ENCODE measurements around the gene HTN3. TPM values are rescaled to one million over a fixed set of nuclear protein-coding genes. Genes with fewer than 3 reads are reported as not detected.
"Not testable (repeated sequence)": the region's sequence is repeated elsewhere in the genome, so short reads cannot be mapped to it uniquely, and the experiment has no call there.

The HTN3 gene
- total RNA-seq = not detected

- in situ Hi-C loops (cut with MboI; ENCODE audit: low pct_unique_long_range_greater_than_20kb in 2 of 9, low sequenced_read_pairs in 9 of 9, unreplicated experiment in 9 of 9); H3K27ac ChIP-seq; H3K4me1 ChIP-seq (replicated peaks in 1 of 2); H3K4me3 ChIP-seq; ATAC-seq (replicated peaks in 6 of 8): not testable (repeated sequence)
- 25 to 100% (median 78%) methylated on average over 1 to 5 of the region's 7 CpGs; no CpG with 5 or more reads in 3 of the 10 experiments for WGBS, 10 experiments
Observed at GRCh38 chr4:70028159-70028558, at the start of gene HTN3. TSS of gene HTN3 (plus strand) at chr4:70028459. CDS start at chr4:70030741, 2,282 bp downstream.

GRCh38 chr4:69984030-69984443, 44.2 kb upstream of the HTN3 start:
- 20 to 65% (median 47%) methylated on average over 1 to 2 of the region's 2 CpGs; no CpG with 5 or more reads in 4 of the 10 experiments for WGBS, 10 experiments
- in situ Hi-C loops (cut with MboI; ENCODE audit: low pct_unique_long_range_greater_than_20kb in 2 of 9, low sequenced_read_pairs in 9 of 9, unreplicated experiment in 9 of 9) = no loop called here
- ATAC-seq (replicated peaks in 6 of 8) = peak; percentile 36 to 95 (median 70)
- H3K27ac ChIP-seq = no peak overlapping the region
- H3K4me3 ChIP-seq = no peak overlapping the region
- no peaks in the 10 kb centered on the region for H3K4me1 ChIP-seq (replicated peaks in 1 of 2)

- H3K27ac ChIP-seq = no peak overlapping the region
- WGBS, 10 experiments = 22 to 94% (median 75%) methylated on average over 1 of the region's 1 CpG; no CpG with 5 or more reads in 1 of the 10 experiments
- no peak overlapping the region for H3K4me3 ChIP-seq
- in situ Hi-C loops (cut with MboI; ENCODE audit: low pct_unique_long_range_greater_than_20kb in 2 of 9, low sequenced_read_pairs in 9 of 9, unreplicated experiment in 9 of 9) = no loop called here
- no peaks in the 10 kb centered on the region for H3K4me1 ChIP-seq (replicated peaks in 1 of 2)
- ATAC-seq (replicated peaks in 6 of 8) = no peak
Observed at GRCh38 chr4:69986663-69987062, 41.6 kb upstream of the HTN3 start.

- Histone ChIP-seq H3K27ac (no peak overlapping the region), H3K4me1 (replicated peaks in 1 of 2) (no peaks in the 10 kb centered on the region), H3K4me3 (no peak overlapping the region)
- in situ Hi-C loops (cut with MboI; ENCODE audit: low pct_unique_long_range_greater_than_20kb in 2 of 9, low sequenced_read_pairs in 9 of 9, unreplicated experiment in 9 of 9) = no loop called here
- 61 to 100% (median 88%) methylated on average over 1 to 4 of the region's 4 CpGs for WGBS, 10 experiments
- ATAC-seq (replicated peaks in 6 of 8) = no peak
Observed at GRCh38 chr4:69991016-69991415, 37.2 kb upstream of the HTN3 start.

- ATAC-seq (replicated peaks in 6 of 8) = no peak
- no peaks in the 10 kb centered on the region for H3K4me1 ChIP-seq (replicated peaks in 1 of 2)
- H3K4me3 ChIP-seq = no peak overlapping the region
- no peak overlapping the region for H3K27ac ChIP-seq
- in situ Hi-C loops (cut with MboI; ENCODE audit: low pct_unique_long_range_greater_than_20kb in 2 of 9, low sequenced_read_pairs in 9 of 9, unreplicated experiment in 9 of 9) = no loop called here
- 12 to 90% (median 60%) methylated on average over 1 to 5 of the region's 5 CpGs; no CpG with 5 or more reads in 1 of the 10 experiments for WGBS, 10 experiments
Observed at GRCh38 chr4:69994782-69995181, 33.5 kb upstream of the HTN3 start.

GRCh38 chr4:69995526-69996016, 32.7 kb upstream of the HTN3 start, which contains the start of gene STATH:
TSS of gene STATH (plus strand) at chr4:69995966. CDS start at chr4:69998438, 2,472 bp downstream.
- no peak for ATAC-seq (replicated peaks in 6 of 8)
- Histone ChIP-seq H3K4me3 (no peak within 1 kb of the TSS), H3K4me1 (replicated peaks in 1 of 2) (no peaks in the 10 kb centered on the region), H3K27ac (no peak within 1 kb of the TSS)
- WGBS, 10 experiments = 0 to 100% (median 78%) methylated on average over 1 to 3 of the region's 3 CpGs
- in situ Hi-C loops (cut with MboI; ENCODE audit: low pct_unique_long_range_greater_than_20kb in 2 of 9, low sequenced_read_pairs in 9 of 9, unreplicated experiment in 9 of 9) = no loop called here

- no peak overlapping the region for H3K27ac ChIP-seq
- ATAC-seq (replicated peaks in 6 of 8) = peak in 1 of 8 experiments; percentile 18
- no peak overlapping the region for H3K4me3 ChIP-seq
- H3K4me1 ChIP-seq (replicated peaks in 1 of 2) = no peaks in the 10 kb centered on the region
- WGBS, 10 experiments = 0 to 100% (median 80%) methylated on average over 1 to 3 of the region's 3 CpGs
- in situ Hi-C loops (cut with MboI; ENCODE audit: low pct_unique_long_range_greater_than_20kb in 2 of 9, low sequenced_read_pairs in 9 of 9, unreplicated experiment in 9 of 9) = no loop called here
Observed at GRCh38 chr4:69999420-69999819, 28.8 kb upstream of the HTN3 start.

- H3K4me3 ChIP-seq = no peak overlapping the region
- in situ Hi-C loops (cut with MboI; ENCODE audit: low pct_unique_long_range_greater_than_20kb in 2 of 9, low sequenced_read_pairs in 9 of 9, unreplicated experiment in 9 of 9) = no loop called here
- ATAC-seq (replicated peaks in 6 of 8) = no peak
- H3K4me1 ChIP-seq (replicated peaks in 1 of 2) = no peaks in the 10 kb centered on the region
- no peak overlapping the region for H3K27ac ChIP-seq
- WGBS, 10 experiments = 14 to 100% (median 67%) methylated on average over 1 of the region's 1 CpG; no CpG with 5 or more reads in 1 of the 10 experiments
Observed at GRCh38 chr4:70000711-70001110, 27.5 kb upstream of the HTN3 start.

- in situ Hi-C loops (cut with MboI; ENCODE audit: low pct_unique_long_range_greater_than_20kb in 2 of 9, low sequenced_read_pairs in 9 of 9, unreplicated experiment in 9 of 9) = no loop called here
- Histone ChIP-seq H3K4me3 (no peak overlapping the region), H3K27ac (no peak overlapping the region), H3K4me1 (replicated peaks in 1 of 2) (no peaks in the 10 kb centered on the region)
- ATAC-seq (replicated peaks in 6 of 8) = peak in 3 of 8 experiments; percentile 31 to 59 (median 39)
Observed at GRCh38 chr4:70002507-70002906, 25.8 kb upstream of the HTN3 start.

- H3K4me1 ChIP-seq (replicated peaks in 1 of 2) = no peaks in the 10 kb centered on the region
- H3K4me3 ChIP-seq = no peak overlapping the region
- in situ Hi-C loops (cut with MboI; ENCODE audit: low pct_unique_long_range_greater_than_20kb in 2 of 9, low sequenced_read_pairs in 9 of 9, unreplicated experiment in 9 of 9) = no loop called here
- 20 to 88% (median 72%) methylated on average over 3 of the region's 3 CpGs; no CpG with 5 or more reads in 1 of the 10 experiments for WGBS, 10 experiments
- H3K27ac ChIP-seq = no peak overlapping the region
- no peak for ATAC-seq (replicated peaks in 6 of 8)
Observed at GRCh38 chr4:70008771-70009170, 19.5 kb upstream of the HTN3 start.

- ATAC-seq (replicated peaks in 6 of 8); in situ Hi-C loops (cut with MboI; ENCODE audit: low pct_unique_long_range_greater_than_20kb in 2 of 9, low sequenced_read_pairs in 9 of 9, unreplicated experiment in 9 of 9); H3K27ac ChIP-seq; H3K4me1 ChIP-seq (replicated peaks in 1 of 2); H3K4me3 ChIP-seq: not testable (repeated sequence)
- WGBS, 10 experiments = no CpG with 5 or more reads among the region's 10 CpGs
Observed at GRCh38 chr4:70019006-70019405, 9.3 kb upstream of the HTN3 start.

- no peak overlapping the region for H3K4me3 ChIP-seq
- no peaks in the 10 kb centered on the region for H3K4me1 ChIP-seq (replicated peaks in 1 of 2)
- in situ Hi-C loops (cut with MboI; ENCODE audit: low pct_unique_long_range_greater_than_20kb in 2 of 9, low sequenced_read_pairs in 9 of 9, unreplicated experiment in 9 of 9) = no loop called here
- H3K27ac ChIP-seq = no peak overlapping the region
- ATAC-seq (replicated peaks in 6 of 8) = no peak
- 12 to 93% (median 77%) methylated on average over 1 to 2 of the region's 2 CpGs for WGBS, 10 experiments
Observed at GRCh38 chr4:70023218-70023617, 5.0 kb upstream of the HTN3 start.

GRCh38 chr4:70027011-70027410, 1.2 kb upstream of the HTN3 start:
- WGBS, 10 experiments = 20 to 92% (median 83%) methylated on average over 1 to 5 of the region's 5 CpGs; no CpG with 5 or more reads in 1 of the 10 experiments
- no peak overlapping the region for H3K4me3 ChIP-seq
- no peaks in the 10 kb centered on the region for H3K4me1 ChIP-seq (replicated peaks in 1 of 2)
- ATAC-seq (replicated peaks in 6 of 8) = no peak
- no peak overlapping the region for H3K27ac ChIP-seq
- in situ Hi-C loops (cut with MboI; ENCODE audit: low pct_unique_long_range_greater_than_20kb in 2 of 9, low sequenced_read_pairs in 9 of 9, unreplicated experiment in 9 of 9) = no loop called here

- H3K4me3 ChIP-seq; ATAC-seq (replicated peaks in 6 of 8); H3K27ac ChIP-seq; in situ Hi-C loops (cut with MboI; ENCODE audit: low pct_unique_long_range_greater_than_20kb in 2 of 9, low sequenced_read_pairs in 9 of 9, unreplicated experiment in 9 of 9); H3K4me1 ChIP-seq (replicated peaks in 1 of 2): not testable (repeated sequence)
- WGBS, 10 experiments = no CpG with 5 or more reads among the region's 18 CpGs
Observed at GRCh38 chr4:70037559-70037958, 9.3 kb downstream of the HTN3 start.

All from motor neuron (in vitro differentiated cells).